Measurements from ENCODE around the gene MOGAT1. TPM values are rescaled to one million over a fixed set of nuclear protein-coding genes. Genes with fewer than 3 reads are reported as not detected.
"Not testable (repeated sequence)": the region's sequence is repeated elsewhere in the genome, so short reads cannot be mapped to it uniquely, and the experiment has no call there.

MOGAT1 gene
- total and polyA plus RNA-seq, 2 experiments from 2014 or later = not detected

DNA sequence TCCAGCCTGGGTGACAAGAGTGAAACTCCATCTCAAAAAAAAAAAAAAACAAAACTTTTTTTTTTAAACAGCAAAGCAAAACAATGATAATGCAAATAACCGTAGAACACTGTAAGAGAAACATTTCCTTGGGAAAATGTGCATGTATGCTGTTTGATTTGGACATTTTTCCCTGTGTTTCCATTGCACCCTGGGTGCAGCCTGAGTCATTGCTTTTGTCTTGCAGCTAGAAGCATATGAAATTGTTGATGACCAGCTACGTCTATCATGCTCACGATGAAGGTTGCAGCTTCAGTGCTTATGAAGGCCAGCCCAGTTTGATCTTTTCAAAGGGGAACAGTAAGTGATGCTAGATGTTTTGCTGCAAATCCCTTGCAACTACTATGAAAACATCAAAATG, 41.5 kb downstream of the MOGAT1 start:
- Histone ChIP-seq H3K4me3 (no peak overlapping the region), H2AFZ (no peak overlapping the region), H3K9me2 (ENCODE audit: insufficient read depth) (no peaks in the 10 kb centered on the region), H3K27me3 (replicated peaks; ENCODE audit: insufficient read depth) (no peaks in the 10 kb centered on the region), H4K20me1 (ENCODE audit: insufficient read depth) (no peaks in the 10 kb centered on the region), H3F3A (ENCODE audit: insufficient read depth) (peaks cover 12% of the 10 kb centered on the region), H3K9me3 (ENCODE audit: low read depth) (no peaks in the 10 kb centered on the region), H3K4me1 (ENCODE audit: insufficient read depth) (peaks cover 14% of the 10 kb centered on the region), H3K79me2 (ENCODE audit: insufficient read depth) (no peaks in the 10 kb centered on the region), H3K4me2 (ENCODE audit: unreplicated experiment) (no peak overlapping the region), H3K36me3 (ENCODE audit: low read depth) (no peaks in the 10 kb centered on the region), H3K27ac (no peak overlapping the region), H3K9ac (no peak overlapping the region)
- WGBS, 2 experiments (ENCODE audit: low coverage in 1 of 2, low lambda C conversion rate in 2 of 2, missing lambda C conversion rate in 2 of 2) = 86 to 88% methylated on average over 3 of the region's 3 CpGs
- DNase-seq = no peak
- no peak for TF ChIP-seq EZH2 (IDR thresholded peaks at IDR 0.05; ENCODE audit: insufficient read depth, poor library complexity, severe bottlenecking)
- TF ChIP-seq EZH2phosphoT487 (IDR thresholded peaks at IDR 0.05; ENCODE audit: insufficient read depth, low read depth) = no peak
- in situ Hi-C loops (cut with MboI) = no loop called here

DNA sequence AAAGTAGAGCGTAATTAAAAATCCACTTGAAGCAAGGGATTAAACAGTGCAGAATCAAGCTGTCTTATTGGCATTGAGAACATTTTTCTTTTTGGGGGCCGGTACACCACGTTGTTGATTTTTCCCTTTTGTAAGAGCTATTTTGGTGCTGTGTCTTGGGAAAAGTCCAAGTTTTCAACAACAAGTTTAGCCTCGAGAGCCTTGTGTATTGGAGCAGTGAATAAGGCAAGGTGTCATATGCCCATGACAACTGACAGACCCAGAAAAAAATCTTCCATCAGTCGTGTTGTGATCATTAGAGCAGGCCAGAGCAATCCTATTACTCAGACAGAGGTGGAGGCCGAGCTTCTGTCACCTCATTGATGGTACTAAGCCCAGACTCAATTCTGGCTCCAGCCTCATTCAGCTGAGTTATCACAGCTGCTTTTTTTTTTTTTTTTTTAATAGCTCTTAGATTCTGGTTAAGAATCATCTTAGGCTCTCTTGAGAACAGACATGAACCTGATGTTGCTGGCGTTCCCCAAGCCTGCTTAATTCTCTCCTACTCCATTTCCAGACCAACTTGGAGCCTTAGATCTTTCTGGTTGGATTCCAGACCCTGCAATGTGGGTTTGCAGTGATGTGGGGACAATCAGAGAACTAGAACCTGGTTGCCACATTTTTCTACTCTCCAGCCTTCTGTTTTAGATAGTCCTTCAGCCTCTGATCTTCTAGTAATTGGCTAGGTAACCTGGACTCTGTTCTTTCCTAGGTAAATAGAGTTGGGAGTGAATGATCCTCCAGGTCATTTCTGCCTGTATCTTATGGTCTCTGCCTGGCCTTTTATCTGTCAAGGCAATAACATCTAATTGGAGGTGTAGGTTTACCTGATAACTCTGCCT, 43.1 kb downstream of the MOGAT1 start:
- no peak for DNase-seq
- Histone ChIP-seq H2AFZ (no peak overlapping the region), H3K36me3 (ENCODE audit: low read depth) (no peaks in the 10 kb centered on the region), H3K9me3 (ENCODE audit: low read depth) (no peaks in the 10 kb centered on the region), H3K9ac (no peak overlapping the region), H3F3A (ENCODE audit: insufficient read depth) (peaks cover 5% of the 10 kb centered on the region; the same call in 1 of the 2 replicates), H3K9me2 (ENCODE audit: insufficient read depth) (no peaks in the 10 kb centered on the region), H3K4me2 (ENCODE audit: unreplicated experiment) (no peak overlapping the region), H3K4me1 (ENCODE audit: insufficient read depth) (0 out of 2 replicates have a peak, but pooled peaks cover 6% of the 10 kb centered on the region), H3K27ac (no peak overlapping the region), H3K4me3 (no peak overlapping the region), H3K27me3 (replicated peaks; ENCODE audit: insufficient read depth) (no peaks in the 10 kb centered on the region), H4K20me1 (ENCODE audit: insufficient read depth) (no peaks in the 10 kb centered on the region), H3K79me2 (ENCODE audit: insufficient read depth) (no peaks in the 10 kb centered on the region)
- in situ Hi-C loops (cut with MboI) = no loop called here
- TF ChIP-seq EZH2phosphoT487 (IDR thresholded peaks at IDR 0.05; ENCODE audit: insufficient read depth, low read depth) (no peak), EZH2 (IDR thresholded peaks at IDR 0.05; ENCODE audit: insufficient read depth, poor library complexity, severe bottlenecking) (no peak)
- WGBS, 2 experiments (ENCODE audit: low coverage in 1 of 2, low lambda C conversion rate in 2 of 2, missing lambda C conversion rate in 2 of 2) = 39 to 42% methylated on average over 7 of the region's 7 CpGs

DNA sequence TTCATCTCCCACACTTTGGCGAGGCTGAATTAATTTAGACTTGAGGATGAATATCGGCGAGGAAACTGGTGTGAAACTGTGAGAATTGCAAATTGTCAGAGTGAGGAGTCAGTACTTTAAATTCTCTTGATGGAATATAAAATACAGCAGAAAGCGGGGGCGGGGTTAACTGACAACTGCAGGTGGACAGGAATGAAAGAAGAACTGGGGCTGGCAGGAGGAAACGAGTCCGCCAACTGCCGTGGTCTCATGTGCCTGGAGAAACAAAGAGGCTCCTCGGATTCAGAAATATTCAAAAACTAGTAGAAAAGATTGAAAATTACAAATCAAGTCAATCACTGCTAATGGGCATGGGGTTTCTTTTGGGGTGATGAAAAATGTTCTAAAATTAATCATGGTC, 44.3 kb downstream of the MOGAT1 start:
- TF ChIP-seq EZH2phosphoT487 (IDR thresholded peaks at IDR 0.05; ENCODE audit: insufficient read depth, low read depth) (no peak), EZH2 (IDR thresholded peaks at IDR 0.05; ENCODE audit: insufficient read depth, poor library complexity, severe bottlenecking) (no peak)
- no peak overlapping the region for H3K9ac ChIP-seq
- no peaks in the 10 kb centered on the region for H3K9me3 ChIP-seq (ENCODE audit: low read depth)
- H3K9me2 ChIP-seq (ENCODE audit: insufficient read depth) = no peaks in the 10 kb centered on the region
- no peak overlapping the region for H3K4me2 ChIP-seq (ENCODE audit: unreplicated experiment)
- no peak overlapping the region for H3K27ac ChIP-seq
- no peaks in the 10 kb centered on the region for H3F3A ChIP-seq (ENCODE audit: insufficient read depth)
- WGBS, 2 experiments (ENCODE audit: low coverage in 1 of 2, low lambda C conversion rate in 2 of 2, missing lambda C conversion rate in 2 of 2) = 64 to 70% methylated on average over 9 of the region's 9 CpGs
- in situ Hi-C loops (cut with MboI) = no loop called here
- H4K20me1 ChIP-seq (ENCODE audit: insufficient read depth) = no peaks in the 10 kb centered on the region
- DNase-seq = no peak
- H3K4me3 ChIP-seq = no peak overlapping the region
- no peaks in the 10 kb centered on the region for H3K4me1 ChIP-seq (ENCODE audit: insufficient read depth)
- no peak overlapping the region for H2AFZ ChIP-seq
- no peaks in the 10 kb centered on the region for H3K36me3 ChIP-seq (ENCODE audit: low read depth)
- H3K27me3 ChIP-seq (replicated peaks; ENCODE audit: insufficient read depth) = no peaks in the 10 kb centered on the region
- no peaks in the 10 kb centered on the region for H3K79me2 ChIP-seq (ENCODE audit: insufficient read depth)

DNA sequence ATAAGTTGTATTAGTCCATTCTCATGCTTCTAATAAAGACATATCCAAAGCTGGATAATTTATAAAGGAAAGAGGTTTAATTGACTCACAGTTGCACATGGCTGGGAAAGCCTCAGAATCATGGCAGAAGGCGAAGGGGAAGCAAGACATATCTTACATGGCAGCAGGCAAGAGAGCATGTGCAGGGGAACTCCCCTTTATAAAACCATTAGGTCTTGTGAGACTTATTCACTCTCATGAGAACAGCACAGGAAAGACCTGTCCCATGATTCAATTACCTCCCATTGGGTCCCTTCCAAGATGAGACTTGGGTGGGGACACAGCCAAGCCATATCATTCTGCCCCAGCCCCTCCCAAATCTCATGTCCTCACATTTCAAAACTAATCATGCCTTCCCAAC, 48.3 kb downstream of the MOGAT1 start:
- H3K27me3 ChIP-seq (replicated peaks; ENCODE audit: insufficient read depth); DNase-seq; H3K36me3 ChIP-seq (ENCODE audit: low read depth); H4K20me1 ChIP-seq (ENCODE audit: insufficient read depth); H3K27ac ChIP-seq; in situ Hi-C loops (cut with MboI); H3K4me3 ChIP-seq; H3K9me2 ChIP-seq (ENCODE audit: insufficient read depth); H3K4me1 ChIP-seq (ENCODE audit: insufficient read depth); H2AFZ ChIP-seq; H3K4me2 ChIP-seq (ENCODE audit: unreplicated experiment); H3F3A ChIP-seq (ENCODE audit: insufficient read depth); H3K9me3 ChIP-seq (ENCODE audit: low read depth); H3K9ac ChIP-seq; H3K79me2 ChIP-seq (ENCODE audit: insufficient read depth): not testable (repeated sequence)
- WGBS, 2 experiments (ENCODE audit: low coverage in 1 of 2, low lambda C conversion rate in 2 of 2, missing lambda C conversion rate in 2 of 2) = 94 to 97% methylated on average over 1 of the region's 1 CpG

DNA sequence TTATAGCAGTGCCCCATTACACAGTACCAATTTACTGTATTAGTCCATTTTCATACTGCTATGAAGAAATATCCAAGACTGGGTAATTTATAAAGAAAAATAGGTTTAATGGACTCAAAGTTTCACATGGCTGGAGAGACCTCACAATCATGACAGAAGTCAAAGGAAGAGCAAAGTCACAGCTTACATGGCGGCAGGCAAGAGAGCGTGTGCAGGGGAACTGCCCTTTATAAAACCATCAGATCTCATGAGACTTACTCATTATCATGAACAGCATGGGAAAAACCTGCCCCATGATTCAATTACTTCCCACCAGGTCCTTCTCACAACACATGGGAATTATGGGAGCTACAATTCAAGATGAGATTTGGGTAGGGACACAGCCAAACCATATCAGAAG, 50.1 kb downstream of the MOGAT1 start:
- H3K27ac ChIP-seq; H3F3A ChIP-seq (ENCODE audit: insufficient read depth); H3K4me2 ChIP-seq (ENCODE audit: unreplicated experiment); H3K4me3 ChIP-seq; H4K20me1 ChIP-seq (ENCODE audit: insufficient read depth); H3K9ac ChIP-seq; H3K9me3 ChIP-seq (ENCODE audit: low read depth); H3K9me2 ChIP-seq (ENCODE audit: insufficient read depth); H3K27me3 ChIP-seq (replicated peaks; ENCODE audit: insufficient read depth); H3K4me1 ChIP-seq (ENCODE audit: insufficient read depth); H2AFZ ChIP-seq; DNase-seq; in situ Hi-C loops (cut with MboI); H3K79me2 ChIP-seq (ENCODE audit: insufficient read depth); H3K36me3 ChIP-seq (ENCODE audit: low read depth): not testable (repeated sequence)
- 100% methylated on average over 2 of the region's 2 CpGs for WGBS, 2 experiments (ENCODE audit: low coverage in 1 of 2, low lambda C conversion rate in 2 of 2, missing lambda C conversion rate in 2 of 2)
